Measurements from ENCODE around the gene HES3. TPM values are rescaled to one million over a fixed set of nuclear protein-coding genes. Genes with fewer than 3 reads are reported as not detected.

The HES3 gene
- total and polyA plus RNA-seq, 11 donors: not detected

DNA sequence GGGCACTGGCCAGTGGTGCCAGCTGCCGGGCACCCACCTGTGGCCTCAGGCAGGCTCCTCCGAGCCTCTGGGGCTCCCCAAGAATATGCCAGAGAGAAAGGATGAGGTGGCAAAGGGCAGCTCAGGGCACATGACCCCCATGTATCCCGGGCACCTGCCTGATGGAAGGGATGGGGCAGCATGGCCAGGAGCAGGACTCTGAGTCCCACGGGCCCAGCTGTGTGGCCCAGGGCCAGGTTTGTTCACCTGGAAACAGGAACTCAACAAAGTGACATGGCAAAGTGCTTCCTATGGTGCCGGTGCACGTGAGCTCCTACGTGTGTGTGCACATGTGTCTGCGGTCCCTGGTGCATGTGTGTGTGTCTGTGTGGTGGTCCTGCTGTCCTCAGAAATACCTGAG lies 26.4 kb downstream of the HES3 start:
- Histone ChIP-seq H3K36me3 (no peaks in the 10 kb centered on the region), H3K9me3 (no peaks in the 10 kb centered on the region), H3K4me3 (no peak overlapping the region), H3K27ac (no peak overlapping the region), H3K27me3 (no peaks in the 10 kb centered on the region), H3K4me1 (peaks cover 0 to 5% (median 0%) of the 10 kb centered on the region in 12 donors)
- ATAC-seq (no peak), DNase-seq (no peak)
- intact Hi-C loops (cut with DNase I): no loop called here
- 73 to 93% (median 81%) methylated on average over 3 to 8 of the region's 8 CpGs for WGBS, 4 donors
- TF ChIP-seq, protein P1, sequence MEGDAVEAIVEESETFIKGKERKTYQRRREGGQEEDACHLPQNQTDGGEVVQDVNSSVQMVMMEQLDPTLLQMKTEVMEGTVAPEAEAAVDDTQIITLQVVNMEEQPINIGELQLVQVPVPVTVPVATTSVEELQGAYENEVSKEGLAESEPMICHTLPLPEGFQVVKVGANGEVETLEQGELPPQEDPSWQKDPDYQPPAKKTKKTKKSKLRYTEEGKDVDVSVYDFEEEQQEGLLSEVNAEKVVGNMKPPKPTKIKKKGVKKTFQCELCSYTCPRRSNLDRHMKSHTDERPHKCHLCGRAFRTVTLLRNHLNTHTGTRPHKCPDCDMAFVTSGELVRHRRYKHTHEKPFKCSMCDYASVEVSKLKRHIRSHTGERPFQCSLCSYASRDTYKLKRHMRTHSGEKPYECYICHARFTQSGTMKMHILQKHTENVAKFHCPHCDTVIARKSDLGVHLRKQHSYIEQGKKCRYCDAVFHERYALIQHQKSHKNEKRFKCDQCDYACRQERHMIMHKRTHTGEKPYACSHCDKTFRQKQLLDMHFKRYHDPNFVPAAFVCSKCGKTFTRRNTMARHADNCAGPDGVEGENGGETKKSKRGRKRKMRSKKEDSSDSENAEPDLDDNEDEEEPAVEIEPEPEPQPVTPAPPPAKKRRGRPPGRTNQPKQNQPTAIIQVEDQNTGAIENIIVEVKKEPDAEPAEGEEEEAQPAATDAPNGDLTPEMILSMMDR (IDR thresholded peaks at IDR 0.05): no peak
- no peak for TF ChIP-seq POLR2A (IDR thresholded peaks at IDR 0.05)

DNA sequence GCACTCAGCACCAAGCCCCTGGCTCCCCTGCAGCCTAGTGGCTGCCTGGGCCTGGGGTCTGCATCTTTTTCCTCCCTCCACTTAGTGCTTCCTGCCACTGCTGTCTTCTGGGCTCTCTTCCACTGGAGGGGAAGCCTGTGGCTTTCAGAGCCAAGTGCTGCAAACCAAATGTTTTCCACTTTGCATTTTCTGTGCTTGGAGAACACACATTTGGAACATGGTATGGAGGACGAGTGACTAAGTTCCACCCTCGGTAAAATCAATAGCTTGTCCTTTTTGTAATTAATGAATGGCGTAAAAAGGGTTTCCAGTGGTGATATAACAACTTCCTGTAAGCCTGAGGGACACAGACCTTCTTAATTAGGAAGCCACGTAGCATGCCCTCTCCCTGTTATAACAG lies 27.0 kb downstream of the HES3 start:
- ATAC-seq (no peak), DNase-seq (no peak)
- TF ChIP-seq, protein P1 (IDR thresholded peaks at IDR 0.05): no peak
- no peak for TF ChIP-seq POLR2A (IDR thresholded peaks at IDR 0.05)
- Histone ChIP-seq H3K27ac (no peak overlapping the region), H3K27me3 (no peaks in the 10 kb centered on the region), H3K9me3 (no peaks in the 10 kb centered on the region), H3K36me3 (no peaks in the 10 kb centered on the region), H3K4me1 (peaks cover 0 to 10% (median 2%) of the 10 kb centered on the region in 12 donors), H3K4me3 (no peak overlapping the region)
- intact Hi-C loops (cut with DNase I): no loop called here
- 73 to 79% (median 76%) methylated on average over 4 of the region's 4 CpGs for WGBS, 4 donors

DNA sequence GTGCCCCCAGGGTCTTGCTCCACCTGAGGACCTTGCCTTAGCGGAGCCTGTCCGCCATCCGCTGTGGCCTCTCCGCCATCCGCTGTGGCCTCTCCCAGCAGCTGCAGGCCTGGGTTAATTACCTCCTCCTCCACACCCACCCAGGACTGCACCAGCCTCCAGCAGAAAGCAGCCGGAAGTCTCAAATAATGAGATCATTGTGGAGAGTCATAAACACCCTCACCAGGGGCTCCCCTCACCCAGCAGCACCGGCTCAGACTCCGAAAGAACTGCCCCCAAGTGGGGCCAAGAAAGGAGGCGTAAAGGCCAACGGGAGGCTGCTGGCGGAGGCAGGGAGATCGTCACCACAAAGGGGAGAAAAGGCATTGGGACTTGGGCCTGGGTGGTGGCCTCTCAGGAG lies 27.6 kb downstream of the HES3 start:
- H3K9me3 ChIP-seq: no peaks in the 10 kb centered on the region
- H3K4me3 ChIP-seq: no peak overlapping the region
- ATAC-seq (peak in 1 of 4 donors; percentile 40), DNase-seq (no peak)
- H3K36me3 ChIP-seq: no peaks in the 10 kb centered on the region
- 60 to 80% (median 75%) methylated on average over 7 to 12 of the region's 12 CpGs for WGBS, 4 donors
- H3K27ac ChIP-seq: no peak overlapping the region
- intact Hi-C loops (cut with DNase I): no loop called here
- TF ChIP-seq POLR2A (IDR thresholded peaks at IDR 0.05): no peak
- H3K4me1 ChIP-seq: peaks cover 0 to 15% (median 6%) of the 10 kb centered on the region in 12 donors
- H3K27me3 ChIP-seq: no peaks in the 10 kb centered on the region

DNA sequence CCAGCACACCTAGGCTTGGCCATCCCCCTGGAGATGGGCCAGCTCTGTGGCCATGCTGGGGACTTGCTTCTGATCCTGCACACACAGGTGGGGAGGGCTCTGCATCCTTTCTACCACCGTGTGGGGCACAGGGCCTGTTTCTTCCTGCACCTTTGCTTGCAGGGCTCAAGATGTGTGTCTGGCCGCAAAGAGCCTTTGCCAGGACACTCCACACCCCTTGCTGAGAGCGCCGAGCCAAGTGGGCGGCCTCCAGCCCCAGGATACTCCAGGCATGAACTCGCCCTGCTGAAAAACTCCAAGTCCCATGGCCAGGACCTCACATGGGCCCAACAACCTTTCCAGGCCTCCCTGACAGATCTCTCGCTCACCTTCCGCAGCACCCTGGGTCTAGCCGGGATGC lies 28.5 kb downstream of the HES3 start:
- ATAC-seq: no peak
- Histone ChIP-seq H3K4me3 (no peak overlapping the region), H3K27ac (peak overlapping the region in 1 of 12 donors; percentile 4), H3K27me3 (no peaks in the 10 kb centered on the region), H3K36me3 (no peaks in the 10 kb centered on the region), H3K9me3 (no peaks in the 10 kb centered on the region), H3K4me1 (peaks cover 0 to 21% (median 8%) of the 10 kb centered on the region in 12 donors)
- no peak for DNase-seq
- intact Hi-C loops (cut with DNase I): no loop called here
- no peak for TF ChIP-seq POLR2A (IDR thresholded peaks at IDR 0.05)
- TF ChIP-seq, protein P1 (IDR thresholded peaks at IDR 0.05): no peak
- WGBS, 4 donors: 85 to 91% (median 90%) methylated on average over 9 of the region's 9 CpGs

DNA sequence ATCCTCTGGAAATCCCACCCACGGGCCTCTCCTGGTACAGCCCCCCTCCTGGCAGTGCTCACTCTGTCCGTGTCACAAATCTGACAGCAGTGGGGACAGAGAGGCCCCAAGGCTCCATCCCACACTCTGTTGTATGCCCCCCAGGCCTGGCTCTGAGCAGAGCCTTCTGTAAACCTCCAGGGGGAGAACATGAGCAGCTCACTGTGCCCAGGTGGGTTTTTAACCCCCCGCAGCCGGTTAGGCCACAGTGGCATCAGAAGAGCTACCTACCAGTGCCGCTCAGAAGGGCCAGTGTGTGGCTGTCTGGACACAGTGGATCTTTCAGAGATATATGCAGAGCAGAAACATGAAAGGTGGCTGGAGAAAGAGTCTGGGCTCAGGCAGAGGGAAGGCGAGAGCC lies 28.9 kb downstream of the HES3 start:
- H3K4me1 ChIP-seq: peaks cover 0 to 21% (median 8%) of the 10 kb centered on the region in 12 donors
- intact Hi-C loops (cut with DNase I): no loop called here
- peak overlapping the region in 1 of 12 donors; percentile 4 for H3K27ac ChIP-seq
- DNase-seq (no peak), ATAC-seq (no peak)
- no peaks in the 10 kb centered on the region for H3K9me3 ChIP-seq
- no peaks in the 10 kb centered on the region for H3K27me3 ChIP-seq
- H3K36me3 ChIP-seq: no peaks in the 10 kb centered on the region
- TF ChIP-seq, protein P1 (IDR thresholded peaks at IDR 0.05): no peak
- no peak for TF ChIP-seq POLR2A (IDR thresholded peaks at IDR 0.05)
- no peak overlapping the region for H3K4me3 ChIP-seq
- WGBS, 4 donors: 89 to 92% (median 90%) methylated on average over 4 to 6 of the region's 6 CpGs
